Peyer's patch (tissue), 4 donors: ENCODE results near the gene FARS2.

Source experiments
- CTCF ChIP-seq, 6 experiments: fragments of 450-650 bp in 4 of 6; fragments of 200-600 bp in 2 of 6; sonication (generic) in 1 of 6; IDR thresholded peaks; one replicate each; pipeline ENCODE4 v1.5.1; 2017 to 2019; ENCODE audit warnings: antibody characterized with exemption in 6 of 6, mild to moderate bottlenecking in 3 of 6, moderate library complexity in 1 of 6
- POLR2A ChIP-seq, 2 donors: fragments of 450-650 bp; IDR thresholded peaks; one replicate each; pipeline ENCODE4 v1.5.1; 2017; ENCODE audit warnings: antibody characterized with exemption in 2 of 2, mild to moderate bottlenecking in 2 of 2, moderate library complexity in 2 of 2

- no peak for TF ChIP-seq POLR2A (IDR thresholded peaks at IDR 0.05)
- no peak for TF ChIP-seq CTCF (IDR thresholded peaks at IDR 0.05)
Measured at GRCh38 chr6:5359417-5359816, 98.1 kb downstream of the FARS2 start.
